ENCODE results near the gene MAGI1.
"Not testable (repeated sequence)": the region's sequence is repeated elsewhere in the genome, so short reads cannot be mapped to it uniquely, and the experiment has no call there.

The MAGI1 gene

DNA sequence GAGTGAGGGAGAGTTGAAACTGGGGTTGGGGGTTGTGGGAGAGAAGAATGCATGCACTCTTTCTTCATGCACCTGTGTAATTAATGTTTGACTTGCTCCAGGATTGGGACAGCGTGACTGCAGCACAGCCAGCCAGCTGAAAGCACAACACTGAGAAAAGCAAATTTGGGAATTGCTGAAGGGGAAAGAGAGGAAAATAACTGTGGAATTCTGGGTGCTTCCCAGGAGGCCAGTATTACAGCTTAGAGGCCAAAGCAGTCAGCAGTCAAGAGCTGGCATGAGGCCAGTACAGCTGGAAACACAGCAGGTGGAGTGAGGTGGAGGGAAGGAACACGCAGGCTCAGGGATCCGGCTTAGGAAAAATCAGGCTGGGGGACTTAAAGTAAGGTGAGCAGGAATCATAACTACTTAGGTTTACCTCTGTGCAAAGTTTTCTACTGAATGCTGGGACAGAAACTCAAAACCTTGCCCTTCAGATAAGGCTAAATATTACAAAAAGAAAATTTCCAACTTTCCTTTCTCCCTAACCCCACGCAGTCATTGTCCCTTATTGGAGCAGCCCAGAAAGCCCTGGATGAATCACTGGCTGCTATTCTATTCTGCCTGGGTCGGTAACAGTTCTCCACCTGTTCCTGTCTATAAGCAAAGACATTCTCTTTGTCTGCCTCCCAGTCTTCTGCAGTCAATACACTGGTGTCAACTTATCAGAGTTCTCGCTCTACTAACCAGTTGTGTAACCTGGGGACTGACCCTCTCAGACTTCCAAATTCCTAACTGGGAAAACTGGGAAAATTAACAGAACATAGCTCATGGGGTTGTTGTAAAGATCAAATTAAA lies 167.2 kb downstream of the MAGI1 start:
- DNase-seq (ENCODE audit: insufficient read length, low spot score) (no peak), FAIRE-seq (peak; percentile 6)
- TF ChIP-seq CTCF (IDR thresholded peaks at IDR 0.05; ENCODE audit: insufficient read depth, missing control alignments) = no peak

DNA sequence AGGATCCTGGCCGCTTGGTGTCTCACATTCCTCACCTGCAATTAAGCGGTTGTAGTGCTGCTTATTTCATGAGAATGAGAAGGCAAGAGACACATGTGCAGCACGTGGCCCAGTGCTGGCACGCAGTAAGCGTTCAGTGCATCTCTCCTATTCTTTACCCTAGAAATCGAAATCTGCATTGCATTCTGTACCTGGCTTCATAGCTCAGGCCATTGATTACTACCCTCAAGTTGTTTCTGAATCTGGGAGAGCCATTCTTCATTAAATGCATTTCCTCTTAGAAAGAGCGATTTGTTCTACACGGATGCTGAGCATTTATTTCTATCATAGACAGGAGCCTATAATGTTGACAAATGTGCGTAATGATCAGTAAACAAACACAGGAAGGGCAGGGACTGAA lies 168.9 kb downstream of the MAGI1 start:
- DNase-seq (ENCODE audit: insufficient read length, low spot score) (no peak), FAIRE-seq (no peak)
- TF ChIP-seq CTCF (IDR thresholded peaks at IDR 0.05; ENCODE audit: insufficient read depth, missing control alignments) = no peak

DNA sequence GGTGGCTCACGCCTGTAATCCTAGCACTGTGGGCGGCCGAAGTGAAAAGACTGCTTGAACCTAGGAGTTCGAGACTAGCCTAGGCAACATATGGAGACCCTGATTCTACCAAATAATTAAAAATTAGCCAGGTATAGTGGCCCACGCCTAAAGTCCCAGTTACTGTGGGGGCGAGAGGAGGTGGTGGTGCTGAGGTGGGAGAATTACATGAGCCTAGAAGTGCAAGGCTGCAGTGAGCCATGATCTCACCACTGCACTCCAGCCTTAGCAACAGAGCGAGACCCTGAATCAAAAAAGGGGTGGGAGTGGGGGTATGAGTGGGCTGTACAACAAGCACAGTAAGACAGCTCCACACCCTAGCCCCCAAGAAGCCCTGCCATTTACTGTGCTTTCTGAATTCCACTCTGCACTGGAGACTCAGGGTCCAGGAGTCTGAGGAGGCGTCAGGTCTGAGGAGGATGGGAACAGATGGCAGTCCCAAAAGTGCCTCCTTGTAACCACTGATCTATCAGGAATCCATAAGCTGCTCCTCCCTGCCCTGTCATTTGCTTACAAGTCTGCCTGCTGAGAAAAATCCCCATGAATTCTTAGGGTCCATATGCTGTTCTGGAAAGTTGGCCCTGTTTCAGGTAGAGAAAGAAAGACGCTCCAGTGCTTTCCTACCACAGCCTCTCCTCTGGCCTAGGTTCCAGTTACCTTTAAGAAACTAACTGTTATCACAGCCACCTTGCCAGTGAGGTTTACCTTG lies 171.1 kb downstream of the MAGI1 start:
- DNase-seq (ENCODE audit: insufficient read length, low spot score) = no peak
- TF ChIP-seq CTCF (IDR thresholded peaks at IDR 0.05; ENCODE audit: insufficient read depth, missing control alignments) = no peak
- no peak for FAIRE-seq

DNA sequence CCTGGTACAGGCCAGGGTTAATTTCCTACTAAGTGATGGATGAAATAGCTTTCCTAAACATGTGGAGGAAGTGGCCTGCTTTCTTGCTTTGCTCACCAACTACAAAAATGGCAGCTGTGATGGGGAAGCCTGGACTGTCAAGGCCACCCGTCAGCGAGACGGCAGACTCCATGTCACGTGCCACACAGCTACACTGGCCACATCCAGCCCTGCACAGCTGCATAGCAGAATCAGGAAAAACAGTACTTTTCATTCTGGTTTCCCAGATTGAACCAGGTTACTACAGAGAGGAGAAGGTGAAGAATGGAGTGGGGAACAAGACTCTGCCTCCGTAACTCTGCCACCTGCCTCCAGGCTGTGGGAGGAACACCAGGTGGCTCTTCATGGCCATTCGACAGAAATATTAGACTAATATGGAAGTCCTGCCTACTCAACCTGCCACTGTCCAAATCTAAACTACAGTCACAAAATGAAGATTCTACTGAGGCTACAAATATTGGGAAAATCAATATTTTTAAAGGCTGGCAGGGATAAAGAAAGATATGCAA lies 174.3 kb downstream of the MAGI1 start:
- DNase-seq (ENCODE audit: insufficient read length, low spot score) (no peak), FAIRE-seq (no peak)
- no peak for TF ChIP-seq CTCF (IDR thresholded peaks at IDR 0.05; ENCODE audit: insufficient read depth, missing control alignments)

GRCh38 chr3:65861718-65862117 lies 177.0 kb downstream of the MAGI1 start:
- FAIRE-seq = no peak
- no peak for DNase-seq (ENCODE audit: insufficient read length, low spot score)
- no peak for TF ChIP-seq CTCF (IDR thresholded peaks at IDR 0.05; ENCODE audit: insufficient read depth, missing control alignments)

DNA sequence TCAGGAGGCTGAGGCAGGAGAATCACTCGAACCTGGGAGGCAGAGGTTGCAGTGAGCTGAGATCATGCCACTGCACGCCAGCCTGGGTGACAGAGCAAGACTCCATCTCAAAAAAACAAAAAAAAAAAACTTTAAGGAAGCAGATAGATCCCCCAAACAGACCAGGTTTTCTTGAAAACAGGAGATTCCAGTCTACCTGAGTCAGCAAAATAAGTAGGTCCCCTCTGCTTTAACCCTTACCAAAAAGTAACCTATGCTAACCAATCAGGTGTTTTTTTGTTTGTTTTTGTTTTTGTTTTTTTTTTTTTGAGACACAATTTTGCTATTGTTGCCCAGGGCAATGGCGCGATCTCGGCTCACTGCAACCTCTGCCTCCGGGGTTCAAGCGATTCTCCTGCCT lies 179.1 kb downstream of the MAGI1 start:
- FAIRE-seq; DNase-seq (ENCODE audit: insufficient read length, low spot score): not testable (repeated sequence)

GRCh38 chr3:65858749-65859148 lies 180.0 kb downstream of the MAGI1 start:
- no peak for FAIRE-seq
- no peak for DNase-seq (ENCODE audit: insufficient read length, low spot score)
- TF ChIP-seq CTCF (IDR thresholded peaks at IDR 0.05; ENCODE audit: insufficient read depth, missing control alignments) = no peak

Measured in D721Med (cell line).